Tracheal epithelial cell (primary cell): ENCODE measurements around the gene MYCL. TPM values are rescaled to one million over a fixed set of nuclear protein-coding genes. Genes with fewer than 3 reads are reported as not detected.

Experiments
- total RNA-seq: library from RNA; depleted of rRNA; stranded (reverse); fragments of >200 nt; gene quantifications from 2 replicates; pipeline ENCODE4 v1.2.1, GENCODE V29; 2014

The MYCL gene, protein sequence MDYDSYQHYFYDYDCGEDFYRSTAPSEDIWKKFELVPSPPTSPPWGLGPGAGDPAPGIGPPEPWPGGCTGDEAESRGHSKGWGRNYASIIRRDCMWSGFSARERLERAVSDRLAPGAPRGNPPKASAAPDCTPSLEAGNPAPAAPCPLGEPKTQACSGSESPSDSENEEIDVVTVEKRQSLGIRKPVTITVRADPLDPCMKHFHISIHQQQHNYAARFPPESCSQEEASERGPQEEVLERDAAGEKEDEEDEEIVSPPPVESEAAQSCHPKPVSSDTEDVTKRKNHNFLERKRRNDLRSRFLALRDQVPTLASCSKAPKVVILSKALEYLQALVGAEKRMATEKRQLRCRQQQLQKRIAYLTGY
- 7.0 and 20.5 TPM in 2 replicates for total RNA-seq

DNA sequence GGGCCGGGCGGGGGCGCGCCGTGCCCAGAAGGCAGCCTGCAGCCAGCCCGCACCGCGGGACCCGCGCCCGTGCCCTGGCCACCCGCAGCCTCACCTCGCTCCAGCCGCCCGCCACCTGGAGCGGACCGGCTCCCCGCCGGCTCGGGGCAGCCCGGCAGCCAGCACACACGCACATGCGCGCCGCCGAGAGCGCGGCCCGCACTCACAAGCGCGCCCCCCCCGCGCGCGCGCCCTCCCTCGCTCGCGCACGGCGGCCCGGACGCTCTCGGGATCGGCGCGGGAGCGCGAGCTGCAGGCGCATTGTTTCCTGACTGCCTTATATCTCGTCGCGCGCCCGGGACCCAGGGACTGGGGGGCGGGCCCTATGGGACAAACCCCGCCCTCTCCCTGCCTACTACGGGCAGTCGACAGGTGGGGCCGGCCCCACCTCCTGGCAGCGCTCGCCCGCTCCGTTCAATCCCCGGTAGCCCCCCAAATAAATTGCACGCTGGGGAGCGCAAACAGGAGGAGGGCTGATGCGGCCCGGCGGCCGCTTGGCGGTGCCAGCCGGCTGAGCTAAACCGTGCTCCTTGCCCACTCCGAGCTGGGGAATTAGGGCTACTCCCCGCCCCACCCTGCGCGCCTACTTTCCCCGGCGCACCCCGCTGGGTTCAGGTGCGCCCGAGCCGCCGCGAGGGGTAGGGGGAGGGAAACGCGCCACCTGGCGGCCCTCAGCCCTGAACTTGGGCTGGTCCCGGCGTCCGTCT, at the start of gene MYCL:
Gene MYCL (minus strand): TSS at position 204 of the 746 bp plus-strand sequence. CDS start 483 bp downstream, outside the sequence.

Other genes starting within 250 kb of the MYCL start
- not detected in 2 replicates for gene NT5C1A, start 229.8 kb downstream of the MYCL start, total RNA-seq
- 0.24 TPM in 1 of 2 replicates, not detected in the other for gene HPCAL4, start 210.5 kb downstream of the MYCL start, total RNA-seq
- gene PPIE, start 163.0 kb downstream of the MYCL start, total RNA-seq: 37.6 and 42.2 TPM in 2 replicates
- 0.64 and 0.72 TPM in 2 replicates for gene OXCT2, start 130.6 kb downstream of the MYCL start, total RNA-seq
- gene BMP8B, start 113.1 kb downstream of the MYCL start, total RNA-seq: 0.72 and 3.0 TPM in 2 replicates
- 31.3 and 43.9 TPM in 2 replicates for gene TRIT1, start 18.4 kb downstream of the MYCL start, total RNA-seq
- gene MFSD2A, start 53.2 kb upstream of the MYCL start, total RNA-seq: 17.1 and 17.8 TPM in 2 replicates
- 301 and 621 TPM in 2 replicates for gene CAP1, start 138.8 kb upstream of the MYCL start, total RNA-seq
- 30.1 and 31.1 TPM in 2 replicates for gene PPT1, start 195.3 kb upstream of the MYCL start, total RNA-seq